Heart left ventricle (tissue), 16 donors: ENCODE results near the gene KIAA1958. TPM values are rescaled to one million over a fixed set of nuclear protein-coding genes. Genes with fewer than 3 reads are reported as not detected.

Source experiments
- ATAC-seq, 4 donors: fragments of 200-7000 bp; cut with Tn5 transposase; one replicate each; pipeline ENCODE4 v1.9.1; 2020 to 2022; ENCODE audit warnings: moderate library complexity in 4 of 4, mild to moderate bottlenecking in 3 of 4, moderate number of reproducible peaks in 1 of 4
- DNase-seq, 5 donors: peaks; one replicate each; pipeline ENCODE4 v3.0.0-alpha.2; 2020
- H3K27ac ChIP-seq, 12 donors: fragments of 200-600 bp; sonication (generic) in 4 of 12; one replicate each; pipeline versions ENCODE4 v1.5.0 to v1.8.0; 2016 to 2022; ENCODE audit warnings: mild to moderate bottlenecking in 2 of 12
- H3K27me3 ChIP-seq, 9 donors: fragments of 200-600 bp; sonication (generic) in 2 of 9; one replicate each; pipeline versions ENCODE4 v1.5.1 to v1.8.0; 2016 to 2022; ENCODE audit warnings: mild to moderate bottlenecking in 3 of 9
- H3K36me3 ChIP-seq, 9 donors: fragments of 200-600 bp; sonication (generic) in 2 of 9; one replicate each; pipeline versions ENCODE4 v1.5.0 to v1.8.0; 2018 to 2022; ENCODE audit warnings: mild to moderate bottlenecking in 2 of 9
- H3K4me1 ChIP-seq, 12 donors: fragments of 200-600 bp; sonication (generic) in 4 of 12; one replicate each; pipeline versions ENCODE4 v1.5.0 to v1.8.0; 2016 to 2022; ENCODE audit warnings: mild to moderate bottlenecking in 3 of 12
- H3K4me3 ChIP-seq, 12 donors: fragments of 200-600 bp; sonication (generic) in 4 of 12; one replicate each; pipeline versions ENCODE4 v1.5.0 to v1.8.0; 2017 to 2022; ENCODE audit warnings: mild to moderate bottlenecking in 9 of 12, moderate library complexity in 4 of 12
- H3K9me3 ChIP-seq, 12 donors: fragments of 200-600 bp; sonication (generic) in 4 of 12; one replicate each; pipeline versions ENCODE4 v1.5.0 to v1.8.0; 2016 to 2022; ENCODE audit warnings: mild to moderate bottlenecking in 1 of 12
- POLR2A ChIP-seq, 2 donors: fragments of 450-650 bp; IDR thresholded peaks; one replicate each; pipeline ENCODE4 v1.6.1; 2017; ENCODE audit warnings: antibody characterized with exemption in 2 of 2, mild to moderate bottlenecking in 2 of 2, moderate library complexity in 2 of 2
- WGBS, 4 donors: extraction: QIAGEN DNeasy Blood & Tissue Kit in 2 of 4; methylation state at CpG; one replicate each; pipeline versions ENCODE4 v1.1.5 to v1.1.7; 2013 to 2018; 5-methylcytosine and 5-hydroxymethylcytosine counted together
- intact Hi-C, 10 donors: fragments of 100-400 bp; cut with DNase I; formaldehyde crosslinking; loops; one replicate each; pipeline versions ENCODE4 v1.11.1 to v1.14.2; 2022
- polyA plus RNA-seq, 2 donors: library from polyadenylated mRNA; stranded (reverse); fragments of 200-250 nt; gene quantifications; one replicate each; pipeline ENCODE4 v1.2.3, GENCODE V29; 2013
- total RNA-seq, 9 donors: library from RNA; depleted of rRNA in 2 of 9; stranded (reverse); fragments of >200 nt in 2 of 9; fragmentation: NEBNext Ultra II Directional in 3 of 9; extraction: Animal tissue kit (Norgen Biotek cat#: 25700) in 3 of 9; gene quantifications; one replicate each; pipeline versions ENCODE4 v1.1.0 to v1.2.4, GENCODE V29; 2016 to 2023
- TF ChIP-seq, protein P1 (sequence below), 12 donors: fragments of 200-600 bp; sonication (generic) in 4 of 12; IDR thresholded peaks; one replicate each; pipeline versions ENCODE4 v1.5.0 to v1.8.0; 2018 to 2022; ENCODE audit warnings: antibody characterized with exemption in 12 of 12, mild to moderate bottlenecking in 5 of 12
- donor health status: ischemic (EF 13 %, LVEDD 7.1; RV severe dilation, severe dysfunction).
- donor health status: healthy with polysubstance abuse.
- donor health status: DM: no; HTN: yes; CAD: no.
- donor health status: DM: no; HTN: no; CAD: no.
- donor health status: ischemic (EF 25% LVEDD 6.9; RV normal size, moderate dysfunction).
- donor health status: ischemic (EF 25% LVEDD 5.7; RV mildly dilated, moderate dysfunction).
- donor health status: healthy.
- donor health status: DM: yes; HTN: yes; CAD: no.
- donor health status: ischemic (EF 35%, LVEDD 5.7; RV mildly dilated, moderate dysfunction).
- donor health status: nonischemic (EF 11% LVEDD 7.7; RV severe dilation, severe dysfunction).
- donor health status: DM: yes; HTN: yes; CAD: no.
- donor health status: PGD.
- donor health status: ischemic (EF 29% LVEDD 5.4; RV normal size, mild dysfunction).
- donor health status: nonischemic (EF 23%, LVEDD 6.1; RV moderate dilation, normal function).

The KIAA1958 gene
- total and polyA plus RNA-seq, 11 donors = 0.99 to 8.5 (median 5.8) TPM

DNA sequence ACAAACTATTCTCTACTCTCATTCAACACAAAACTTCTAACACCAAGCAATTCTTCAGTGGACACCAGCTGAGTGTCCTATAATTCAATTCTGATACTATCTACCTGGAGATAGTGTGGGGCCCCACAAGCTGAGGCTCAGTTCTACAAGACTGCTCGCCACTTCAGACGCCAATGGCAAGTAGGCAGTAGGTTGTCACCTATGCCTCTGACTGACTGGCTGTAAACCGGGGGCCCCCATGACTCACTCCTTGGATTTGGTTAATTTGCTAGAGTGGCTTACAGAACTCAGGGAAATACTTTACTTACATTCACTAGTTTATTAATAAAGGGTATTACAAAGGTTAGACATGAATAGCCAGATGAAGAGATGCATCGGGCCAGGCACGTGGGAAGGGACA is 209.8 kb downstream of the KIAA1958 start:
- ATAC-seq (no peak), DNase-seq (no peak)
- Histone ChIP-seq H3K4me1 (no peaks in the 10 kb centered on the region), H3K27ac (no peak overlapping the region), H3K4me3 (no peak overlapping the region), H3K36me3 (peaks cover 0 to 73% (median 60%) of the 10 kb centered on the region in 9 donors), H3K27me3 (no peaks in the 10 kb centered on the region), H3K9me3 (no peaks in the 10 kb centered on the region)
- TF ChIP-seq, protein P1, sequence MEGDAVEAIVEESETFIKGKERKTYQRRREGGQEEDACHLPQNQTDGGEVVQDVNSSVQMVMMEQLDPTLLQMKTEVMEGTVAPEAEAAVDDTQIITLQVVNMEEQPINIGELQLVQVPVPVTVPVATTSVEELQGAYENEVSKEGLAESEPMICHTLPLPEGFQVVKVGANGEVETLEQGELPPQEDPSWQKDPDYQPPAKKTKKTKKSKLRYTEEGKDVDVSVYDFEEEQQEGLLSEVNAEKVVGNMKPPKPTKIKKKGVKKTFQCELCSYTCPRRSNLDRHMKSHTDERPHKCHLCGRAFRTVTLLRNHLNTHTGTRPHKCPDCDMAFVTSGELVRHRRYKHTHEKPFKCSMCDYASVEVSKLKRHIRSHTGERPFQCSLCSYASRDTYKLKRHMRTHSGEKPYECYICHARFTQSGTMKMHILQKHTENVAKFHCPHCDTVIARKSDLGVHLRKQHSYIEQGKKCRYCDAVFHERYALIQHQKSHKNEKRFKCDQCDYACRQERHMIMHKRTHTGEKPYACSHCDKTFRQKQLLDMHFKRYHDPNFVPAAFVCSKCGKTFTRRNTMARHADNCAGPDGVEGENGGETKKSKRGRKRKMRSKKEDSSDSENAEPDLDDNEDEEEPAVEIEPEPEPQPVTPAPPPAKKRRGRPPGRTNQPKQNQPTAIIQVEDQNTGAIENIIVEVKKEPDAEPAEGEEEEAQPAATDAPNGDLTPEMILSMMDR (IDR thresholded peaks at IDR 0.05) = no peak
- TF ChIP-seq POLR2A (IDR thresholded peaks at IDR 0.05) = no peak
- intact Hi-C loops = loop anchor here in 1 of 10 donors (10.0 kb wide), 1 partner anchor 232 kb away; no protein-coding TSS in a partner anchor
- WGBS, 4 donors = 97 to 100% (median 99%) methylated on average over 5 of the region's 5 CpGs

DNA sequence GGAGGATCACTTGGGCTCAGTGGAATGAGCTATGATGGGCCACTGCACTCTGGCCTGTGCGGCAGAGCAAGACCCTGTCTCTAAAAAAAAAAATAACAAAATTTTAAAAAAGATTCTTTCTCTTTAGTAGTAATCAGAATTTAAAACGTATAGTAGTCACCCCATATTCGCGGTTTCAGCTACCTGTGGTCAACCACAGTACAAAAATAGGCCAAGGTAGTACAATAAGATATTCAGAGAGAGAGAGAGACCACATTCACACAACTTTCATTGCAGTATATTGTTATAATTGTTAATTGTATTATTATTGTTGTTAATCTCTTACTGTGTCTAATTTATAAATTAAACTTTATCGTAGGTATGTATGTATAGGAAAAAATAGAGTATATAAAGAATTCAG is 212.6 kb downstream of the KIAA1958 start:
- H3K4me3 ChIP-seq = no peak overlapping the region
- TF ChIP-seq, protein P1 (IDR thresholded peaks at IDR 0.05) = no peak
- TF ChIP-seq POLR2A (IDR thresholded peaks at IDR 0.05) = no peak

DNA sequence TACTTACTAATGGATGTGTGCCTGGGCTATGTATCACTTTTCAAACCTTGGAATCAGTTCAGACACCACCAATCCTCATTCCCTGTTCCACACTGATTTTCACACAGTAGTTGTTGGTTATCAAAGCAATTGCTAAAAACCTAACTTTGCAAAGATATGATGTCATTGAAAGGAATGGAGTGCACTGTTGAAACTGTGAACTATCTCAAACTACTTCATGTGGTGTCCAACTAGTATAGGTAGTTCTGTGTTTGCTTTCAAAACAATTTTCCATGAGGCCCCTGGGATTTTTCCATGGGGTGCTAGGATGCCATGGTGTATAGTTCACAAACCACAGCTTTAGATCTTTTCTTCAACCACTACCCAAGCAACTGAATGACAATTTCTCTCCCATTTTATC is 213.5 kb downstream of the KIAA1958 start:
- DNase-seq (no peak), ATAC-seq (no peak)
- H3K27ac ChIP-seq = no peak overlapping the region
- H3K4me3 ChIP-seq = no peak overlapping the region
- no peaks in the 10 kb centered on the region for H3K9me3 ChIP-seq
- H3K36me3 ChIP-seq = peaks cover 0 to 68% (median 37%) of the 10 kb centered on the region in 9 donors
- H3K27me3 ChIP-seq = no peaks in the 10 kb centered on the region
- intact Hi-C loops = loop anchor here in 7 of 10 donors (10.0 kb wide), 6 partner anchors 215 to 615 kb away; partner anchors contain the start of gene KIAA1958 (in 2 of the 7)
- no peaks in the 10 kb centered on the region for H3K4me1 ChIP-seq
- no peak for TF ChIP-seq POLR2A (IDR thresholded peaks at IDR 0.05)
- TF ChIP-seq, protein P1 (IDR thresholded peaks at IDR 0.05) = no peak

More for the DNA sequence above, 212.6 kb downstream of the KIAA1958 start:
- ATAC-seq (no peak), DNase-seq (no peak)
- WGBS, 4 donors = 89 to 98% (median 95%) methylated on average over 5 of the region's 5 CpGs
- H3K36me3 ChIP-seq = peaks cover 0 to 65% (median 39%) of the 10 kb centered on the region in 9 donors
- H3K27ac ChIP-seq = no peak overlapping the region
- no peaks in the 10 kb centered on the region for H3K9me3 ChIP-seq
- intact Hi-C loops = loop anchor here in 1 of 10 donors (10.0 kb wide), 1 partner anchor 234 kb away; no protein-coding TSS in a partner anchor
- H3K27me3 ChIP-seq = no peaks in the 10 kb centered on the region
- no peaks in the 10 kb centered on the region for H3K4me1 ChIP-seq

DNA sequence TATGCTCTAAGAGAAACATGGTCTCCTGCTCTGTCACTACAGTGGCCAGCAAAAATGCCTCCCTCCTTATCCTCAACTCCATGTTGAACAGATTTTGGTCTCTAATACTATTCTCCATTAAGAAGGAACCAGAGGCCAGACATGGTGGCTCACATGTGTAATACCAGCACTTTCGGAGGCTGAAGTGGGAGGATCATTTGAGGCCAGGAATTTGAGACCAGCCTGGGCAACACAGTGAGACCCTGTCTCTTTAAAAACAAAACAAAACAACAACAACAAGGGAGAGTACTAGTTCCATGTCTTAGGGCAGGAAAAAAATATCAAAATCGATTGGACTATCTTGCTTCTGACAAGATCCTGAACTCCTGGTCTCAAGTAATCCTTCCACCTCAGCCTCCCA is 216.7 kb downstream of the KIAA1958 start:
- Histone ChIP-seq H3K9me3 (no peaks in the 10 kb centered on the region), H3K27ac (no peak overlapping the region), H3K36me3 (peaks cover 0 to 54% (median 25%) of the 10 kb centered on the region in 9 donors), H3K4me1 (peaks cover 0 to 9% (median 0%) of the 10 kb centered on the region in 12 donors), H3K4me3 (no peak overlapping the region), H3K27me3 (no peaks in the 10 kb centered on the region)
- DNase-seq = no peak
- WGBS, 4 donors = 81 to 93% (median 89%) methylated on average over 2 of the region's 2 CpGs
- intact Hi-C loops = loop anchor here in 7 of 10 donors (10.0 kb wide), 6 partner anchors 219 to 619 kb away; partner anchors contain the start of gene KIAA1958 (in 2 of the 7)
- TF ChIP-seq POLR2A (IDR thresholded peaks at IDR 0.05) = no peak
- TF ChIP-seq, protein P1 (IDR thresholded peaks at IDR 0.05) = no peak
- ATAC-seq = no peak
